ENCODE data around the gene CNKSR1. TPM values are rescaled to one million over a fixed set of nuclear protein-coding genes. Genes with fewer than 3 reads are reported as not detected.
A peak's percentile ranks its signal among the peaks of the same experiment; 100 is the strongest.

Gene CNKSR1
- total RNA-seq, 4 donors from 2014 or later, result 28.9 to 160 (median 105) TPM

GRCh38 chr1:26148887-26149286 is 28.4 kb upstream of the CNKSR1 start:
- H3K4me1 ChIP-seq, result no peaks in the 10 kb centered on the region
- no peak for TF ChIP-seq CTCF (IDR thresholded peaks at IDR 0.05)
- TF ChIP-seq POLR2A (IDR thresholded peaks at IDR 0.05), result no peak
- DNase-seq, result peak in 1 of 3 donors; percentile 8
- H3K27me3 ChIP-seq, result no peaks in the 10 kb centered on the region
- H3K27ac ChIP-seq, result no peak overlapping the region
- H3K36me3 ChIP-seq, result no peaks in the 10 kb centered on the region
- H3K9me3 ChIP-seq, result no peaks in the 10 kb centered on the region
- H3K4me3 ChIP-seq, result no peak overlapping the region

DNA sequence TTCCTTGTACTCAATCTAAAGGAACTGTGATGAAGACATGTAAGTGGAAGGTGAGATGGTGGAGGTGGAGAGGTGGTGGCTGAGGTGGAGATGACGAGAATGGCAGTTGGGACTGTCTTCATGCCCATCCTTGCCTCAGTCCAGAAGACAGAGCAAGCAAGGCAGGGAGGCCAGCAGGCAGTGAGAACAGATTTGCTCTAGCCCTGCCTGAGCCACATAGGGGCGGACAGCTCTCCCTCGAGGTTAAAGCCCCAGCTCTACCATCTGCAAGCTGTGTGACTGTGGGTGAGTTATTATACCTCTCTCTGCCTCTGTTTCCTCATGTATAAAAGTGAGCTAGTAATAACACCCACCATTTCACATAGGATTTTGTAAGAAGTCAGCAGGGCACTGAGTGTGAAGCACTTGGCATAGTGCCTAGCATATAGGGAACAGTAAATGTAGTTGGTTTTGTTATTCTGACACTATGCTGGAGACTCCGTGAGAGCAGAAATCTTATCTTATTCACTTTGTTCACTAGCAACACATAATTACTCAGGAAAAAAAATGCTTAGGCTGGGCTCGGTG is 23.2 kb upstream of the CNKSR1 start:
- TF ChIP-seq CTCF (IDR thresholded peaks at IDR 0.05), result no peak
- H3K27me3 ChIP-seq, result peaks cover 0 to 5% of the 10 kb centered on the region in 2 donors
- H3K9me3 ChIP-seq, result no peaks in the 10 kb centered on the region
- DNase-seq, result peak in 1 of 3 donors; percentile 2
- no peaks in the 10 kb centered on the region for H3K36me3 ChIP-seq
- H3K4me3 ChIP-seq, result no peak overlapping the region
- no peak overlapping the region for H3K27ac ChIP-seq
- H3K4me1 ChIP-seq, result no peaks in the 10 kb centered on the region

DNA sequence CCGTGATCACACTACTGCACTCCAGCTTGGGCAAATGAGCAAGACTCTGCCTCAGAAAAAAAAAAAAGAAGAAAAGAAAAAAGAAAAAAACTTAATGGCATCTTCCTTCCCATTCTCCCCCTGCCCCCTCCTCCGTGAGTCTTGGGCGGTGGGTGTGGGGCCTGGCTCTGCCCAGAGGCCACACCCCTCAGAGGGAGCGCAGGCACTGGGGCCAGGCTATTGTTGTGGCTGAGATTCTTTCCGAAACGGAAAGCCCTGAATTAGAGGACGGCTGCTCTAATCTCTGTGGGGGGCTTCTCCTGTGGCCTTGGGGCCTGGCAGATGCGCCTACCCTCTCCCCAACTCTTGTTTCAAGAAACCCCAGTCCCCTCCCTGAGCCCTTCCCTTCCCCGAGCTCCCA is 22.5 kb upstream of the CNKSR1 start:
- peak in 1 of 3 donors; percentile 18 for DNase-seq
- Histone ChIP-seq H3K27ac (no peak overlapping the region), H3K36me3 (no peaks in the 10 kb centered on the region), H3K27me3 (peaks cover 0 to 5% of the 10 kb centered on the region in 2 donors), H3K4me3 (no peak overlapping the region), H3K4me1 (no peaks in the 10 kb centered on the region), H3K9me3 (no peaks in the 10 kb centered on the region)
- no peak for TF ChIP-seq POLR2A (IDR thresholded peaks at IDR 0.05)
- no peak for TF ChIP-seq CTCF (IDR thresholded peaks at IDR 0.05)

- Histone ChIP-seq H3K36me3 (no peaks in the 10 kb centered on the region), H3K9me3 (no peaks in the 10 kb centered on the region), H3K27me3 (peaks cover 0 to 5% of the 10 kb centered on the region in 2 donors), H3K27ac (peak overlapping the region in 2 of 4 donors; percentile 35 to 45), H3K4me3 (peak overlapping the region in 1 of 4 donors; percentile 4), H3K4me1 (no peaks in the 10 kb centered on the region)
- TF ChIP-seq CTCF (IDR thresholded peaks at IDR 0.05) (no peak), POLR2A (IDR thresholded peaks at IDR 0.05) (no peak)
- DNase-seq, result peak in 1 of 3 donors; percentile 34
Observed at GRCh38 chr1:26155370-26156284, 21.7 kb upstream of the CNKSR1 start.

- Histone ChIP-seq H3K27me3 (peaks cover 0 to 10% of the 10 kb centered on the region in 2 donors), H3K4me1 (peaks cover 2 to 6% (median 4%) of the 10 kb centered on the region in 4 donors), H3K36me3 (no peaks in the 10 kb centered on the region), H3K9me3 (no peaks in the 10 kb centered on the region), H3K27ac (peak overlapping the region in 2 of 4 donors; percentile 35 to 45), H3K4me3 (peak overlapping the region in 1 of 4 donors; percentile 4)
- TF ChIP-seq CTCF (IDR thresholded peaks at IDR 0.05) (no peak), POLR2A (IDR thresholded peaks at IDR 0.05) (no peak)
- peak in 1 of 3 donors; percentile 48 for DNase-seq
Observed at GRCh38 chr1:26156285-26157038, 20.8 kb upstream of the CNKSR1 start.

All from Peyer's patch (tissue), 4 donors.